Effector CD8-positive, alpha-beta T cell (primary cell): ENCODE measurements around the gene ZNF385D.

Source experiments
- DNase-seq: peaks from one replicate; lab custom pipeline; 2025; lab: John Stamatoyannopoulos, UW

ZNF385D gene

DNA sequence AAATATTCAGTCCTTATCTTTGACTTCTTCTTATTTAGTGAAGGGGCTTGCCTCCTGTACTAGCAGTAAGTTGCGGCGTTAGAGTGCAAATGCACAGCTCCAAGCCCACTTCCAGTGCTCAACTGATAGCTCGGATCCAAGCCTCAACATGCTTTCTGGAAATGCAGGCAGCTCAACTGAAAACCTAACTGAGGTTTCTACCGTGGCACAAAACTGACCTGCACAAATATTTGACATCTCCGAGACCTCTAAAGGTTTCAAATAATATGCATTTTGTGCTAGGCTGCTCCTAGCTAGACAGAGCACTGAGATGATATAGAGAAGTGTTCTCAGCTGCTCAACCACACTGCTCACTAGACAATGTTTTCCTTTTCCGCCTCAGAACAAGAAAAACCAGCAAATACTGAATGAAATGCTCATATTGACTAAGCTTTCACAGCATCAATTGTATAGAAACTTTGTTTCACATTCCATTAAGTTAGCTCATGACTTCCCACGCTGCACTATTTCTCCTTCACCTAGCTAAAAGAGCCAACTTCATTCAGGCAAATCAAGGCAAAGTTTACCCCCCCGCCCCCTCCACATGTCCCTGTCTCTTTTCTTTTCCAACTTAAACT lies 822 bp downstream of the ZNF385D start:
- no peak for DNase-seq

GRCh38 chr3:21747966-21748555 lies 2.9 kb downstream of the ZNF385D start:
- DNase-seq = no peak

DNA sequence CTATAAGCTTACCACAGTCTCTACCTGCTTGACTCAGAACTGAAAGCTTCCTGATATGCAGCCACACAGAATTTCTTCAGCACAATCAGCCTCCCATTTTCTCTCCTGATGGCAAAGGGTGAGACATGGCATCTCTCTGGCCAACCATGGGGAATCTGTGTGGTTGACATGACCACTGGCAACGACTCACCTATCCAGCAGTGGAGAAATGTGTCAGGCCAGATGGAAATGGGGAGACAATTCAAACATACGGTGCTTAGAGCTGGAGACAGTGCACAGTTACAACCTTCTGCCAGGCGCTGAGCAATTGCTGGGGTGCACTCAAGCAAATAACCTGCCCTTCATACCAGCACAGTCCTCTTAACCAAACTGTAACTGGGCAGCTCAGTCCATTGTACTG lies 3.6 kb downstream of the ZNF385D start:
- DNase-seq = no peak

- no peak for DNase-seq
Observed at GRCh38 chr3:21745966-21746365, 5.0 kb downstream of the ZNF385D start.

- no peak for DNase-seq
Observed at GRCh38 chr3:21744793-21745192, 6.2 kb downstream of the ZNF385D start.

DNA sequence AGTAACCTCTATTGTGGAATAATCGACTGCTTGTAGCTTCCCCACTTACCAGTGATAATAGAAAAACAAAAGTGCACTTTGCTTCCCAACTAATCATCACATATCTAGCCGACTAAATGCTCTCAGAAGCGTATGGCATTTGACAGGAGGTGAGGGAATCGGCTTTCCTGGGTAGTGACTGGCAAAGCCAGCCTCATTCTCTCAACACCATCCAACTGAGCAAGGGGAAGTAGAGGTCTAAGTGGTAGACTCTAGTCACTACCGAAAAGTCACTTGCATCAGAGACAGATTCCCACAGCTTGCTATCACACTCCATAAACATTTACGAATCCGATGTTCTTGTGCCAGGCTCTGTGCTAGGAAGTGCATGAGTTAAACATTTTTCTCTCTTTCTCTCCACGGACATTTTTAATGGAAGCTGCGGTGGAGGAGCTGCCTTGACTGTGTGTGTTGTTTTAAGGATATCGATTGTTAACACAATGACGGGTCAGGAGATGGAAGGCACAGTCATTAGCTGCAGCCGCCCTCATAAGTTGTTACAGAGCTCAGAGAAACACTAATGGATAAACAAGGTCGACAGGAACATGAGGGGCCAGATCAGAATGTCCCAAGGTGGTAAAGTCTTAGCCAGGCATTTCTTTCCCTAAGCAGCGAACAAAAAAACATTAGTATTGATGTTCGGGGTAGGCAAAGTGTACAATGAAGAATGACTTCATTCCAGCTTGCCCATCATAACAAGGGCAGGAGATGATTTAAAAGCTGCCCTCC lies 11.9 kb downstream of the ZNF385D start:
- DNase-seq = no peak

DNA sequence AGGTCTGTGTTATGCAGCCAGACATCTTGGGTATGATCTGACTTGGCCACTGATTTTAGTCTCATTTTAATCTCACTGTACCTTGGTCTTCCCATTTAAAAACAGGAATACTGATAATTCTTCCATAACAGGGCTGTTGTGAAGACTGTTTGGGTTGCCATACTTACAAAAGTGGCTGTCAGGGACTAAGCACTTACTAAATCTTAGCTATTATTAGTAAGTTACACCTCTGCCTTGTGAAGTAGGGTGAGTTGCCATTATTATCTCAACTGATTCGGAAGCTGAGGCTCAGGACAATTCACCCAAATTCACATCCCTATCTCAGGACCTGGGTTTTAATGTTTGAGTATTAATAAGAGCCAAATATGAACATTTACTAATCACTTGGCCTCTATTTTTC lies 12.7 kb downstream of the ZNF385D start:
- DNase-seq = no peak

DNA sequence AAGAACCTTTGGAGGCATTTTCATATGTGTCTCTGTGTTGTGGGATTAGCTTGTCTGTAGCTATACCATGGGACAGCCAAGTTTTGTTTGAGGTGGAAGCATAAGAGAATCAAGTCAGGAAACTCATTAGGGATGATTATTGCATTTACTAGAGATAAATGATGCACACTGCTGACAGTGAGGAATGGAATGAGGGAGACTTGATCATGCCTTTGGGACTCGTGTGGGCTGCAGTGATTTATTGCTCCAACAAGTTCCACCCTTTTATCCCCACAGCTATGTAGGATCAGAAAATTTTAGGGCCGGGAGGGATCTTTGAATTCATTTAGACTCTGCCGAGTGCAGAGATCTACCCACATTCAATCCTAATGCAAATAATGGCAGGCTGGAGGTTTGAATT lies 16.3 kb downstream of the ZNF385D start:
- DNase-seq = no peak

DNA sequence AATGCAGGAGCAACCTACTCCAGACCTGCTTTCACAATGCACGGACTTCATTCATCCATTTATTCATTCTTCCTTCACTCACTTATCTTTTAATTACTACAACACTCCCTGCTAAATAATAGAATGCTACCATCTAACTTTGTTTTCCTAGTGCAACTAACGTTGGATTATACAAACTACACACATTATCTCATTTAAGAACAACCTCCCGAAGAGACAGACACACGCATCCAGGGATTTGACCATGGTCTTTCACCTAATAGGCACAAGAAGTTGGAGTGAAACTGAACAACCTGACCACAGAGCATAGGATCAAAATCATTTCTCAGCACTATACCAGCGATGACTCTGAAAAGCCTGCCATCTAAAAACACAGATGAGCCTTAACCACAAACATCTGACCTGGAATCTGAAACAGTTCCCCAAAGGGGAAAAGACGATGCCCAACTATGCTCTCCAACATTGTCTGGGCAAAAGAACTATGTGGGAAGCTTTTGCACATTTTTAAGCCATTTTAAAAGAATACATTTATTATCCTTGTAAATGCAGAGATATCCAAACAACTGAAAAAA lies 21.0 kb downstream of the ZNF385D start:
- DNase-seq = no peak

DNA sequence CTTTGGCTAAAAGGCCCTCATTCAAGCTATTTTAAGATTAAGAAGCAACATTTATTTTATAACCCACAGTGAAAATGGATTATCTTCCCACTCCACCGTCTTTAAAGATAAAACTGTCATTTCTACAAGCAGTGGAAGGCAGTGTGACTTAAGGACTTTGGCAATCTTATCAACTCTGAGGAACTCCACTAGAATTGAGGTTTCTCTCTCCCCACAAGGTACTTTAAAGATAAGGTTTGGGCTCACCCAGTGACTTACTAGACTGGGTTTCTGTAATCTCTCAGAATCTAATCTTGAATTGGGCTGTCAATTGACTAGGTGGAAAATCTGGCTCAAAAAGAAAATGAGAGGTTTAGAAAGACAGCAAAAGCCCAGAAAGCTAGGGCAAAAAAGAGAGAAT lies 21.7 kb downstream of the ZNF385D start:
- no peak for DNase-seq

DNA sequence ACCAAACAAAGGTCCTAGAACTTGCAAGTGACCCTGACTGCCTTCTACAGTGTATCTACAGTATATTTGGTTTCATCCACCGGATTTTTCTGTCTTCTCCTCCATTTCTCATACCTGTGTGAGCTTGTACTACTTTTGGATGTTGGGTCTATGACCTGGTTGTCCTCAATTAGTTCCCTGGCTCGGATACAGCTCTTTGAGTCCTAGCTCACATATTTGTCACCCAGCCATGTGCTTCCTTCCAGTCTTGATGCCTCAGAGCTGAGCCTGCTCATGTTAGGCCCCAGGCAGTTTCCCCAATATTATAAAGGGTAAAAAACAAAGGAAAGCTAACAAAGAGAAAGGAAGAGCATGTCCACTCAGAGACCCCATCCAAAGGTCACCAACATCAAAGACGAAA lies 28.2 kb downstream of the ZNF385D start:
- no peak for DNase-seq

DNA sequence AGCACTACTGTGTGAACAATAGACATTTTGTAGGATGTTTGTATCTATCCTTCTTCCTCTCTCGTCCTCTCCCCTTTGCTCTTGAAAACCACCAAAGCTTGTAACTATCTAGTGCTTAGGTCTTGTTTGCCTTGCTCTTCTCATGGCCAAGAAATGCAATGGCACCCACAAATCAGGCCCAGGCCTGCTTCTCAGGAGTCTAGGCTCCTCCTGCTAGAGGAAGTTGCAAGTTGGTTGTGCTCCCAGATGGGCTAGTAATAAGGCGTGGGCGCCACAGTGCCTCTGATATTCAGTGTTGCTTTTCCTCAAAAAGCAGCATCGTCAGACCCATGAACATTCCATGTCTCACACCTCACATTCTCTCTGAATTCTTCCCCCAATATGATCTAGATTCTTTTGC lies 28.7 kb downstream of the ZNF385D start:
- no peak for DNase-seq

DNA sequence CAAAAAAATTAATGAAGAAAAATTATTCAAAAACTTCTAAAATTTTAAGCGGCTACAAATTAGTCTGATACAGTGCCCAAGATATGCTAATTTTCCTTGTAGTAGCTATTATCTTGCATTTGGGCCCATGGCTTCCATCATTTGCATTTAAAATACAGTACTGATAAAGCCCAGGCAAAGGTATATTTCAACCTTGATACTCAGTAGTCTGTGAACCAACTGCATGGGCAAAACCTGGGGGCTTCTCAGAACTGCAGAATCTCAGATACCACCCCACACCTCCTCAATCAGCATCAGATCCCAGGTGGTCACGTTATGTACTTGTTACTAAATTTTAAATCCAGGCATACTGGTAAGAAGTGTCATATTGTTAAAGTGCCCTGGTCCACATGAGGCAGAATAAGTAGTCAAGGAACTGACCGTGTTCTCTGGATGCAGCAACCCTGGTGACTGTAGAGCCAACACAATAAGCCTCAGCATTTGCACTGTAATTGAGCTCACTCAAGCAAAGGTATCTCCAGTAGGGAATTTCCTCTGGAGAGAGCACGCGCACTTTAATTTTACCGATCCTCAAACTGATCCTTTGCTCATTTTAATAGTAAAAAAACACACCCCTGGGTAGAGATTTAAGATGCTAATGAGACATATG lies 31.9 kb downstream of the ZNF385D start:
- DNase-seq = no peak

DNA sequence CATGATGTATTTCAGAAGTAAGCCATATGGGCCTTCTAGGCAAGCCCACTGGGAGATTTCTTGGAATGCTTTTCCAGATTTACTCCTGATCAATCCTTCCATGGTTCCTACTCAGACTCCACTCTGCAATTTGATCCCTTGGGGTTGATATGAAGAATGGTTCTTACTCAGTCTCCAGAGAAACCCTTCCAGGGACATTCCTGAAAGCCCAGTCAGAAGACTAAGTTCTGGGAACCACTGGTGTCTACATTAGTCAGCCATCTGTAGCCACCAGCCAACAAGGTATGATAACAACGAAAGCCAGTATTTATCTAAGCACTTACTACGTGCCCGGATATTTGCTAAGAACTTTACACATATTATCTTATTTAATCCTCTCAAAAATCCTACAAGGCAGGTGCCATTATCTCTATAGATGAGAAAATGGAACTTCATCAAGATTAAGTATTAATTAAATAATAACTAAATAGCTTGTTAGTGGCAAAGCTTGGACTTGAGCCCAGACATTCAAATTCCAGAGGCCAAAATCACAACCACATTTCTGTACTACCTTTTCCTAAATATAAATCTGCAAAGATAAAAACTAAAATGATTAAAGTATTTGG lies 32.7 kb downstream of the ZNF385D start:
- no peak for DNase-seq

- no peak for DNase-seq
Observed at GRCh38 chr3:21715662-21716061, 35.3 kb downstream of the ZNF385D start.

DNA sequence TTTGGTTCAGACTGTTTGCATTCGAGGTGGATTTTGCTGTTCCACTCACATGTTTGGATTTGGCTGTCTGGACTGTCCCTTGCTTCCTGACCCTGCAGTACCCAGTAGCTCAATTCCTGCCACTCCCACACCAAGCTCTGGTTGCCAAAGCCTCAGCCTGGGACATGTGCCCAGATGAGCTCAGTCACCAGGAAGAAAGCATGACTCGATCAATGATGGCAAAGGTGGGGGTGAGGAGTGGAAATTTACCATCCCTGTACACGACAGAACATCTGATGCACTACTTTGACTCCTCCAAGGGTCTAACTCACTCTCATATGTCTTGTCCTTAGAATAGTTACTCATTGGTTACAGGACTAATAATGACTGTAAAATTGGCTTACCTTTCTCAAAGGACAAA lies 45.2 kb downstream of the ZNF385D start:
- DNase-seq = no peak

DNA sequence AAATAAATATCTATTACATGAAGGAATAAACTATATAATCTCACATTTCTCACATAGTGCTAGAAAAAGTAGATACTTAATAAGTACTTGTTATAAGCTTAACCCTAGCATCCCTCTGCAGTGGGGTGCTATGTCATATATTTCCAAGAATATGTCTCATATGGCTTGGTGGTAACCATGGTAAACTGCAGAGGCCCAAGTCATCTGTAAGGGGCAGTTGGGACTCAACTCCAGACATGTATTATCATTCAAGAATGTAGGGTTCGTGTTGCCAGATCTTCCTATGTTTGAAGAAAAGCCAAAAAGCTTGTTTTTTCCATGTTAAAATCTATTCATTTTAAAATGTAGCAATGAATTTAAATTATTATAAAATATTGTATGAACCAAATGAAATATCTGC lies 46.2 kb downstream of the ZNF385D start:
- no peak for DNase-seq

DNA sequence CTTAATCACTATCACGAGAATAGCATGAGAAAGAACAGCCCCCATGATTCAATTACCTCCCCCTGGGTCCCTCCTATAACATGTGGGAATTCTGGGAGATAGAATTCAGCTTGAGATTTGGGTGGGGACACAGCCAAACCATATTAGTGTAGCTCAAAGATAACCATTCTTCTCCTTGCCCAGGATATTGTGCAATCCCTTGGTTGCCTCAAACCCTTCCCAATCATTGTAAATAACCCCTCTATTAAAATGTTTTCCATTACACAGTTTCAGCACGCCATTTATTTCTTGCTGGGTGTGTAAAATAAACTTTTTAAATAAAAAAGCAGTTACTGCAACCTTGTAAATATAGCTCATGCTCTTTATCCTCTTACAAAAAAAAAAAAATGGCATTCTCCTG lies 47.7 kb downstream of the ZNF385D start:
- no peak for DNase-seq

- no peak for DNase-seq
Observed at GRCh38 chr3:21697707-21698106, 53.3 kb downstream of the ZNF385D start.

GRCh38 chr3:21694506-21694905 lies 56.5 kb downstream of the ZNF385D start:
- DNase-seq = no peak

- no peak for DNase-seq
Observed at GRCh38 chr3:21691036-21691435, 60.0 kb downstream of the ZNF385D start.

GRCh38 chr3:21682206-21682605 lies 68.8 kb downstream of the ZNF385D start:
- DNase-seq = no peak
